H9 (cell line): Measurements from ENCODE around the gene DCDC2. TPM values are rescaled to one million over a fixed set of nuclear protein-coding genes. Genes with fewer than 3 reads are reported as not detected.

Experiments
- DNase-seq: peaks from one replicate; pipeline ENCODE4 v3.0.0-alpha.2; 2017
- H2AFZ ChIP-seq: one replicate; pipeline ENCODE4 v1.6.1; 2013; ENCODE audit warnings: mild to moderate bottlenecking, low read length, control low read depth, moderate library complexity
- H2AK5ac ChIP-seq: 2 replicates; pipeline ENCODE4 v1.6.1; 2013; ENCODE audit warnings: low read length, control low read depth, mixed read lengths; ENCODE audit not compliant: insufficient read length
- H2BK120ac ChIP-seq: one replicate; pipeline ENCODE4 v1.6.1; 2013; ENCODE audit warnings: low read depth, mild to moderate bottlenecking, low read length, control low read depth, inconsistent platforms; ENCODE audit not compliant: poor library complexity, severe bottlenecking
- H2BK12ac ChIP-seq: 2 replicates; pipeline ENCODE4 v1.6.1; 2013; ENCODE audit warnings: low read length, control low read depth, mixed read lengths, low read depth; ENCODE audit not compliant: insufficient read length
- H2BK15ac ChIP-seq: 2 replicates; pipeline ENCODE4 v1.6.1; 2013; ENCODE audit warnings: low read depth, low read length, control low read depth
- H2BK20ac ChIP-seq: one replicate; pipeline ENCODE4 v1.6.1; 2013; ENCODE audit warnings: low read depth, mild to moderate bottlenecking, low read length, control low read depth, inconsistent platforms; ENCODE audit not compliant: poor library complexity, severe bottlenecking
- H2BK5ac ChIP-seq: 2 replicates; pipeline ENCODE4 v1.6.1; 2013; ENCODE audit warnings: low read length, control low read depth, mixed read lengths; ENCODE audit not compliant: insufficient read length
- H3K14ac ChIP-seq: 2 replicates; pipeline ENCODE4 v1.6.1; 2013; ENCODE audit warnings: low read length, control low read depth; ENCODE audit not compliant: insufficient read depth
- H3K18ac ChIP-seq: 2 replicates; pipeline ENCODE4 v1.6.1; 2013; ENCODE audit warnings: low read depth, mild to moderate bottlenecking, mixed read lengths, low read length, control low read depth; ENCODE audit not compliant: insufficient read length
- H3K23ac ChIP-seq: 2 replicates; pipeline ENCODE4 v1.6.1; 2013; ENCODE audit warnings: low read length, control low read depth, mixed read lengths, low read depth; ENCODE audit not compliant: insufficient read length
- H3K23me2 ChIP-seq: 2 replicates; pipeline ENCODE4 v1.6.1; 2013; ENCODE audit warnings: low read depth, mild to moderate bottlenecking, mixed read lengths, low read length, control low read depth; ENCODE audit not compliant: insufficient read length, poor library complexity, severe bottlenecking
- H3K27ac ChIP-seq: 2 replicates; pipeline ENCODE4 v1.5.1; 2013; ENCODE audit warnings: low read length, control low read depth, mixed read lengths, low read depth; ENCODE audit not compliant: insufficient read length
- H3K27me3 ChIP-seq: 2 replicates; pipeline ENCODE4 v1.6.1; 2013; ENCODE audit warnings: low read length, control low read depth, inconsistent platforms; ENCODE audit not compliant: insufficient read depth
- H3K4ac ChIP-seq: 2 replicates; pipeline ENCODE4 v1.6.1; 2013; ENCODE audit warnings: low read depth, mild to moderate bottlenecking, control low read depth, inconsistent platforms, low read length, moderate library complexity
- H3K4me1 ChIP-seq: 2 replicates; pipeline ENCODE4 v1.6.1; 2013; ENCODE audit warnings: low read length, control low read depth, inconsistent platforms; ENCODE audit not compliant: insufficient read depth
- H3K4me2 ChIP-seq: 2 replicates; pipeline ENCODE4 v1.6.1; 2013; ENCODE audit warnings: low read length, control low read depth, mixed read lengths; ENCODE audit not compliant: insufficient read length, insufficient read depth
- H3K56ac ChIP-seq: 2 replicates; pipeline ENCODE4 v1.6.1; 2013; ENCODE audit warnings: low read depth, mild to moderate bottlenecking, mixed read lengths, low read length, control low read depth; ENCODE audit not compliant: insufficient read length
- H3K79me1 ChIP-seq: 2 replicates; pipeline ENCODE4 v1.6.1; 2013; ENCODE audit warnings: low read depth, mild to moderate bottlenecking, moderate library complexity, low read length, control low read depth, inconsistent platforms; ENCODE audit not compliant: insufficient read depth, poor library complexity, severe bottlenecking
- H3K79me2 ChIP-seq: 2 replicates; pipeline ENCODE4 v1.6.1; 2013; ENCODE audit warnings: low read length, control low read depth, inconsistent platforms; ENCODE audit not compliant: insufficient read depth
- H3K9ac ChIP-seq: 2 replicates; pipeline ENCODE4 v1.6.1; 2013; ENCODE audit warnings: low read length, control low read depth, mixed read lengths; ENCODE audit not compliant: insufficient read length; ENCODE audit errors: extremely low read depth
- H3K9me3 ChIP-seq: one replicate; pipeline ENCODE4 v1.6.1; 2013; ENCODE audit warnings: low read depth, low read length, inconsistent platforms; ENCODE audit not compliant: control insufficient read depth
- H3T11ph ChIP-seq: one replicate; pipeline ENCODE4 v1.6.1; 2013; ENCODE audit warnings: mild to moderate bottlenecking, low read length, control low read depth, inconsistent platforms
- H4K20me1 ChIP-seq: one replicate; pipeline ENCODE4 v1.6.1; 2013; ENCODE audit not compliant: control insufficient read depth, insufficient read length, insufficient read depth
- H4K5ac ChIP-seq: 2 replicates; pipeline ENCODE4 v1.6.1; 2013; ENCODE audit warnings: low read depth, mild to moderate bottlenecking, mixed read lengths, low read length, control low read depth; ENCODE audit not compliant: insufficient read length
- H4K8ac ChIP-seq: replicated peaks from 2 replicates; pipeline ENCODE4 v1.6.1; 2013; ENCODE audit warnings: low read length, control low read depth, mixed read lengths, low read depth; ENCODE audit not compliant: insufficient read length
- H4K91ac ChIP-seq: 2 replicates; pipeline ENCODE4 v1.6.1; 2013; ENCODE audit warnings: low read depth, mild to moderate bottlenecking, moderate library complexity, mixed read lengths, low read length, control low read depth; ENCODE audit not compliant: insufficient read length
- H3K27ac Mint-ChIP-seq, 3 experiments: 2 replicates in 2 of 3; 3 replicates in 1 of 3; pipeline ENCODE4 v1.8.0; 2020 to 2021; ENCODE audit warnings: mixed read lengths in 3 of 3, mild to moderate bottlenecking in 1 of 3, moderate library complexity in 1 of 3
- H3K27me3 Mint-ChIP-seq: 2 replicates; pipeline ENCODE4 v1.8.0; 2021; ENCODE audit warnings: low read depth, mild to moderate bottlenecking, moderate library complexity, mixed read lengths
- H3K36me3 Mint-ChIP-seq, 3 experiments: 2 replicates in 2 of 3; 3 replicates in 1 of 3; pipeline ENCODE4 v1.8.0; 2020 to 2021; ENCODE audit warnings: low read depth in 3 of 3, mixed read lengths in 3 of 3; ENCODE audit not compliant: insufficient read depth in 1 of 3
- H3K4me1 Mint-ChIP-seq, 2 experiments: 2 replicates each; pipeline ENCODE4 v1.8.0; 2020; ENCODE audit warnings: mixed read lengths in 2 of 2
- H3K4me3 Mint-ChIP-seq, 2 experiments: 2 replicates in 1 of 2; 3 replicates in 1 of 2; pipeline ENCODE4 v1.8.0; 2020 to 2021; ENCODE audit warnings: mild to moderate bottlenecking in 2 of 2, mixed read lengths in 2 of 2, moderate library complexity in 1 of 2
- H3K9me3 Mint-ChIP-seq, 2 experiments: 2 replicates in 1 of 2; 3 replicates in 1 of 2; pipeline ENCODE4 v1.8.0; 2020; ENCODE audit warnings: mild to moderate bottlenecking in 2 of 2, mixed read lengths in 2 of 2, moderate library complexity in 1 of 2
- CTCF ChIP-seq: fragments of 200-600 bp; sonication (generic); conservative IDR thresholded peaks from 3 replicates; pipeline ENCODE4 v1.8.0; 2021; ENCODE audit warnings: antibody characterized with exemption, mild to moderate bottlenecking
- WGBS: extraction: QIAGEN DNeasy Blood & Tissue Kit; methylation state at CpG from one replicate; pipeline ENCODE4 v1.1.7; 2013; ENCODE audit warnings: missing lambda C conversion rate, low lambda C conversion rate, mixed read lengths; ENCODE audit not compliant: insufficient read length; ENCODE audit errors: extremely low coverage; 5-methylcytosine and 5-hydroxymethylcytosine counted together
- total RNA-seq: library from RNA; stranded (reverse); gene quantifications from 2 replicates; pipeline ENCODE4 v1.2.1, GENCODE V29; 2021

Gene DCDC2
- total RNA-seq, 1 experiment from 2014 or later = 0.59 TPM

GRCh38 chr6:24188578-24189080 lies 169.2 kb downstream of the DCDC2 start:
- Histone ChIP-seq H3K18ac (no peak overlapping the region), H3K23me2 (no peaks in the 10 kb centered on the region), H2AFZ (no peak overlapping the region), H4K91ac (no peak overlapping the region), H3K23ac (no peak overlapping the region), H3K79me2 (no peaks in the 10 kb centered on the region), H2BK15ac (no peak overlapping the region), H3K14ac (no peak overlapping the region), H3K4me2 (no peak overlapping the region), H2BK12ac (no peak overlapping the region), H3K27ac (no peak overlapping the region), H3K4me1 (no peaks in the 10 kb centered on the region), H3K9ac (no peak overlapping the region), H3K56ac (no peak overlapping the region), H2BK120ac (no peak overlapping the region), H2BK20ac (no peak overlapping the region), H3K79me1 (no peaks in the 10 kb centered on the region), H3K4ac (no peak overlapping the region), H4K5ac (no peak overlapping the region), H4K8ac (no peak overlapping the region), H3T11ph (no peak overlapping the region), H3K9me3 (no peaks in the 10 kb centered on the region), H2AK5ac (no peak overlapping the region), H3K27me3 (no peaks in the 10 kb centered on the region), H4K20me1 (no peaks in the 10 kb centered on the region), H2BK5ac (no peak overlapping the region)
- Mint-ChIP-seq H3K4me1 (peaks cover 0 to 2% of the 10 kb centered on the region in 2 experiments; a peak in 2 of 4 replicates), H3K9me3 (no peaks in the 10 kb centered on the region), H3K27me3 (no peaks in the 10 kb centered on the region; the same call in 1 of the 2 replicates), H3K4me3 (no peak overlapping the region), H3K27ac (no peak overlapping the region), H3K36me3 (no peaks in the 10 kb centered on the region)
- no CpG with 5 or more reads among the region's 8 CpGs for WGBS
- TF ChIP-seq CTCF = no peak
- no peak for DNase-seq
